Cardiac fibroblast (primary cell): ENCODE results near the gene SPATA31A5.
"Not testable (repeated sequence)": the region's sequence is repeated elsewhere in the genome, so short reads cannot be mapped to it uniquely, and the experiment has no call there.

Experiments
- DNase-seq, 2 donors: peaks; one replicate each; pipeline versions ENCODE4 v3.0.0 to v3.0.0-alpha.2; 2010; ENCODE audit warnings: low read depth in 2 of 2
- H3K4me3 ChIP-seq, 2 donors: replicated peaks in 1 of 2; 1 replicate in 1 of 2; 2 replicates in 1 of 2; pipeline ENCODE4 v1.5.1; 2011; ENCODE audit warnings: low read depth in 2 of 2, low read length in 2 of 2, mild to moderate bottlenecking in 2 of 2, moderate library complexity in 1 of 2

SPATA31A5 gene

GRCh38 chr9:60914107-60914506 is at the start of gene SPATA31A5:
Gene SPATA31A5, plus strand, starts transcription at chr9:60914407. Its CDS starts 29 bp downstream, at chr9:60914436.
- not testable (repeated sequence) for DNase-seq, H3K4me3 ChIP-seq

- DNase-seq, H3K4me3 ChIP-seq: not testable (repeated sequence)
Observed at GRCh38 chr9:60962990-60963350, 48.8 kb downstream of the SPATA31A5 start.

GRCh38 chr9:60966382-60966781 is 52.2 kb downstream of the SPATA31A5 start:
- H3K4me3 ChIP-seq, DNase-seq: not testable (repeated sequence)
